Activated T-helper 1 cell treated with anti-CD3 and anti-CD28 coated beads, Interleukin-2, amount 50 U/mL, for 16 hours (primary cell): ENCODE measurements around the gene COA6.

Source experiments
- DNase-seq, 2 donors: peaks; one replicate each; pipeline ENCODE4 v3.0.0-alpha.2; 2020; ENCODE audit warnings: low read depth in 1 of 2, low spot score in 1 of 2

The COA6 gene

GRCh38 chr1:234373064-234373958 lies at the start of gene COA6:
Gene COA6 (plus strand): TSS chr1:234373456. CDS start chr1:234373467, 11 bp downstream.
- peak; percentile 78 to 81 for DNase-seq

GRCh38 chr1:234324821-234325220 lies 48.4 kb upstream of the COA6 start:
- DNase-seq: no peak

GRCh38 chr1:234325878-234326496 lies 47.3 kb upstream of the COA6 start:
- no peak for DNase-seq

GRCh38 chr1:234326497-234327366 lies 46.5 kb upstream of the COA6 start:
- DNase-seq: peak; percentile 36 to 52

GRCh38 chr1:234327577-234328164 lies 45.6 kb upstream of the COA6 start:
- no peak for DNase-seq

- DNase-seq: no peak
These were observed 42.4 kb upstream of the COA6 start for GRCh38 chr1:234330843-234331215.

- no peak for DNase-seq
These were observed 41.7 kb upstream of the COA6 start for GRCh38 chr1:234331507-234331906.

GRCh38 chr1:234336359-234336758 lies 36.9 kb upstream of the COA6 start:
- no peak for DNase-seq

GRCh38 chr1:234337233-234337632 lies 36.0 kb upstream of the COA6 start:
- DNase-seq: no peak

- no peak for DNase-seq
These were observed 32.7 kb upstream of the COA6 start for GRCh38 chr1:234340528-234340927.

- DNase-seq: no peak
These were observed 30.5 kb upstream of the COA6 start for GRCh38 chr1:234342774-234343173.

- no peak for DNase-seq
These were observed 28.0 kb upstream of the COA6 start for GRCh38 chr1:234345237-234345636.

GRCh38 chr1:234348964-234349363 lies 24.3 kb upstream of the COA6 start:
- no peak for DNase-seq

GRCh38 chr1:234355782-234356510 lies 17.3 kb upstream of the COA6 start:
- no peak for DNase-seq

GRCh38 chr1:234356615-234357269 lies 16.5 kb upstream of the COA6 start:
- peak; percentile 15 to 22 for DNase-seq

GRCh38 chr1:234357831-234358230 lies 15.4 kb upstream of the COA6 start:
- no peak for DNase-seq

- no peak for DNase-seq
These were observed 12.1 kb upstream of the COA6 start for GRCh38 chr1:234361102-234361603.

- DNase-seq: no peak
These were observed 10.7 kb upstream of the COA6 start for GRCh38 chr1:234362558-234362957.

GRCh38 chr1:234368320-234369032 lies 4.8 kb upstream of the COA6 start:
- no peak for DNase-seq
